SK-N-MC (cell line): ENCODE results near the gene CHRM5.
"Not testable (repeated sequence)": the region's sequence is repeated elsewhere in the genome, so short reads cannot be mapped to it uniquely, and the experiment has no call there.

Experiments
- DNase-seq: peaks from one replicate; pipeline ENCODE4 v3.0.0-alpha.2; 2011; ENCODE audit warnings: low read depth, low spot score
- H3K27ac ChIP-seq: fragments of 200-600 bp; sonication (generic); 2 replicates; pipeline ENCODE4 v1.5.1; 2016; ENCODE audit warnings: mixed run types
- H3K36me3 ChIP-seq: fragments of 200-600 bp; sonication (generic); 2 replicates; pipeline ENCODE4 v1.6.1; 2017; ENCODE audit warnings: antibody characterized with exemption, low read length, mixed read lengths; ENCODE audit not compliant: insufficient read depth
- H3K4me3 ChIP-seq: fragments of 200-600 bp; sonication (generic); 2 replicates; pipeline ENCODE4 v1.5.1; 2016
- H3K9ac ChIP-seq: fragments of 200-600 bp; sonication (generic); 2 replicates; pipeline ENCODE4 v1.8.0; 2017; ENCODE audit warnings: mixed run types, mixed read lengths; ENCODE audit not compliant: insufficient read length
- H3K9me3 ChIP-seq: fragments of 200-600 bp; sonication (generic); 2 replicates; pipeline ENCODE4 v1.6.1; 2017; ENCODE audit warnings: low read depth, mild to moderate bottlenecking, antibody characterized with exemption, low read length, moderate library complexity, mixed read lengths
- EZH2 ChIP-seq: fragments of 200-600 bp; sonication (generic); IDR thresholded peaks from one replicate; pipeline ENCODE4 v1.6.1; 2017; ENCODE audit warnings: antibody characterized with exemption
- FOXP2 ChIP-seq: optimal IDR thresholded peaks from 2 replicates; pipeline ENCODE3; 2011; ENCODE audit warnings: mild to moderate bottlenecking, moderate library complexity; ENCODE audit not compliant: insufficient read depth; ENCODE audit errors: extremely low read length, control extremely low read depth
- POLR2AphosphoS5 ChIP-seq: IDR thresholded peaks from 2 replicates; pipeline ENCODE4 v1.6.1; 2012; ENCODE audit warnings: mild to moderate bottlenecking, low read depth, low read length, borderline replicate concordance

CHRM5 gene

GRCh38 chr15:33980159-33980558 is 11.9 kb downstream of the CHRM5 start:
- TF ChIP-seq EZH2 (no peak), POLR2AphosphoS5 (no peak), FOXP2 (no peak)
- Histone ChIP-seq H3K9ac (no peak overlapping the region), H3K4me3 (no peak overlapping the region), H3K27ac (no peak overlapping the region), H3K36me3 (no peaks in the 10 kb centered on the region), H3K9me3 (no peaks in the 10 kb centered on the region)
- no peak for DNase-seq

- Histone ChIP-seq H3K9ac (no peak overlapping the region), H3K9me3 (no peaks in the 10 kb centered on the region), H3K36me3 (no peaks in the 10 kb centered on the region), H3K4me3 (no peak overlapping the region), H3K27ac (no peak overlapping the region)
- no peak for DNase-seq
- no peak for TF ChIP-seq POLR2AphosphoS5
- no peak for TF ChIP-seq FOXP2
- TF ChIP-seq EZH2, result no peak
These were observed 14.2 kb downstream of the CHRM5 start for GRCh38 chr15:33982516-33982915.

GRCh38 chr15:33985287-33985686 is 17.0 kb downstream of the CHRM5 start:
- Histone ChIP-seq H3K36me3 (no peaks in the 10 kb centered on the region), H3K9ac (no peak overlapping the region), H3K27ac (no peak overlapping the region), H3K9me3 (no peaks in the 10 kb centered on the region), H3K4me3 (no peak overlapping the region)
- TF ChIP-seq EZH2 (no peak), FOXP2 (no peak), POLR2AphosphoS5 (no peak)
- no peak for DNase-seq

- TF ChIP-seq EZH2 (no peak), POLR2AphosphoS5 (no peak), FOXP2 (no peak)
- Histone ChIP-seq H3K4me3 (no peak overlapping the region), H3K9ac (no peak overlapping the region), H3K27ac (no peak overlapping the region), H3K9me3 (no peaks in the 10 kb centered on the region), H3K36me3 (no peaks in the 10 kb centered on the region)
- DNase-seq, result no peak
These were observed 17.5 kb downstream of the CHRM5 start for GRCh38 chr15:33985751-33986150.

GRCh38 chr15:33987444-33987843 is 19.1 kb downstream of the CHRM5 start:
- Histone ChIP-seq H3K9ac (no peak overlapping the region), H3K36me3 (no peaks in the 10 kb centered on the region), H3K27ac (no peak overlapping the region), H3K9me3 (no peaks in the 10 kb centered on the region), H3K4me3 (no peak overlapping the region)
- DNase-seq, result no peak
- no peak for TF ChIP-seq FOXP2
- no peak for TF ChIP-seq POLR2AphosphoS5
- TF ChIP-seq EZH2, result no peak

GRCh38 chr15:33988384-33988783 is 20.1 kb downstream of the CHRM5 start:
- Histone ChIP-seq H3K36me3 (no peaks in the 10 kb centered on the region), H3K9ac (no peak overlapping the region), H3K9me3 (no peaks in the 10 kb centered on the region), H3K27ac (no peak overlapping the region), H3K4me3 (no peak overlapping the region)
- TF ChIP-seq FOXP2 (no peak), POLR2AphosphoS5 (no peak), EZH2 (no peak)
- DNase-seq, result no peak

GRCh38 chr15:33994005-33994615 is 25.8 kb downstream of the CHRM5 start:
- H3K27ac ChIP-seq, result no peak overlapping the region
- no peak overlapping the region for H3K4me3 ChIP-seq
- no peaks in the 10 kb centered on the region for H3K9me3 ChIP-seq
- no peak for TF ChIP-seq POLR2AphosphoS5
- no peak for TF ChIP-seq EZH2
- no peak for TF ChIP-seq FOXP2
- H3K36me3 ChIP-seq, result no peaks in the 10 kb centered on the region
- no peak for DNase-seq
- no peak overlapping the region for H3K9ac ChIP-seq

- not testable (repeated sequence) for H3K36me3 ChIP-seq, DNase-seq, H3K27ac ChIP-seq, H3K9me3 ChIP-seq, H3K4me3 ChIP-seq, H3K9ac ChIP-seq
These were observed 27.4 kb downstream of the CHRM5 start for GRCh38 chr15:33995666-33996065.

- Histone ChIP-seq H3K36me3 (no peaks in the 10 kb centered on the region), H3K9ac (no peak overlapping the region), H3K27ac (no peak overlapping the region), H3K9me3 (no peaks in the 10 kb centered on the region), H3K4me3 (no peak overlapping the region)
- DNase-seq, result no peak
- TF ChIP-seq FOXP2, result no peak
- TF ChIP-seq EZH2, result no peak
- no peak for TF ChIP-seq POLR2AphosphoS5
These were observed 33.2 kb downstream of the CHRM5 start for GRCh38 chr15:34001536-34001935.
